Suprapubic skin (tissue), 4 donors: ENCODE data around the gene SLC16A8.

Experiments used
- CTCF ChIP-seq, 2 donors: fragments of 200-600 bp in 1 of 2; fragments of 450-650 bp in 1 of 2; sonication (generic) in 1 of 2; IDR thresholded peaks; one replicate each; pipeline ENCODE4 v1.5.1; 2016 to 2019; ENCODE audit warnings: antibody characterized with exemption in 2 of 2, mild to moderate bottlenecking in 1 of 2, moderate library complexity in 1 of 2
- EP300 ChIP-seq: sonication (generic); formaldehyde crosslinking; IDR thresholded peaks from one replicate; pipeline ENCODE4 v1.6.1; 2017; ENCODE audit warnings: antibody characterized with exemption
- POLR2A ChIP-seq, 2 donors: fragments of 450-650 bp; IDR thresholded peaks; one replicate each; pipeline ENCODE4 v1.6.1; 2017; ENCODE audit warnings: antibody characterized with exemption in 2 of 2, mild to moderate bottlenecking in 2 of 2, moderate library complexity in 2 of 2
- POLR2AphosphoS5 ChIP-seq, 3 donors: sonication (generic); formaldehyde crosslinking; IDR thresholded peaks; one replicate each; pipeline ENCODE4 v1.6.1; 2017; ENCODE audit warnings: antibody characterized with exemption in 3 of 3

- TF ChIP-seq EP300 (no peak), CTCF (IDR thresholded peaks at IDR 0.05) (no peak), POLR2AphosphoS5 (IDR thresholded peaks at IDR 0.05) (no peak), POLR2A (IDR thresholded peaks at IDR 0.05) (no peak)
Measured at GRCh38 chr22:38125751-38126201, 41.8 kb upstream of the SLC16A8 start.
